Astrocyte of the spinal cord (primary cell): ENCODE data around the gene TNNT1.

Source experiments
- DNase-seq: peaks from one replicate; pipeline ENCODE4 v3.0.0; 2011; ENCODE audit warnings: low read depth, low spot score
- H3K4me3 ChIP-seq: 2 replicates; pipeline ENCODE4 v1.5.1; 2011; ENCODE audit warnings: low read depth, mild to moderate bottlenecking, low read length, moderate library complexity
- CTCF ChIP-seq: IDR thresholded peaks from 2 replicates; pipeline ENCODE4 v1.5.1; 2012; ENCODE audit warnings: low read depth, mild to moderate bottlenecking, low read length, inconsistent platforms
- in situ Hi-C: cut with HindIII; loops from 2 replicates; pipeline ENCODE4 v1.10.0; 2017; ENCODE audit warnings: low sequenced_read_pairs

The TNNT1 gene

GRCh38 chr19:55141696-55142095, 7.3 kb downstream of the TNNT1 start:
- no peak for TF ChIP-seq CTCF
- H3K4me3 ChIP-seq, result no peak overlapping the region
- DNase-seq, result no peak
- in situ Hi-C loops, result no loop called here

- H3K4me3 ChIP-seq, result no peak overlapping the region
- DNase-seq, result no peak
- no peak for TF ChIP-seq CTCF
- in situ Hi-C loops, result no loop called here
Measured at GRCh38 chr19:55137915-55138314, 11.1 kb downstream of the TNNT1 start.

- no peak for DNase-seq
- TF ChIP-seq CTCF, result no peak
- no peak overlapping the region for H3K4me3 ChIP-seq
- in situ Hi-C loops, result no loop called here
Measured at GRCh38 chr19:55136399-55137102, 12.5 kb downstream of the TNNT1 start.

- no peak for TF ChIP-seq CTCF
- H3K4me3 ChIP-seq, result no peak overlapping the region
- in situ Hi-C loops, result no loop called here
- no peak for DNase-seq
Measured at GRCh38 chr19:55134736-55135135, 14.3 kb downstream of the TNNT1 start.

- TF ChIP-seq CTCF, result no peak
- in situ Hi-C loops, result no loop called here
- no peak overlapping the region for H3K4me3 ChIP-seq
- no peak for DNase-seq
Measured at GRCh38 chr19:55133639-55134444, 15.2 kb downstream of the TNNT1 start.

GRCh38 chr19:55132453-55133129, 16.4 kb downstream of the TNNT1 start:
- no peak for TF ChIP-seq CTCF
- no peak overlapping the region for H3K4me3 ChIP-seq
- in situ Hi-C loops, result no loop called here
- DNase-seq, result no peak
